Right lobe of liver (tissue), 4 donors: ENCODE results near the gene RHBDD1.

Experiments
- CTCF ChIP-seq, 4 donors: fragments of 200-600 bp in 3 of 4; fragments of 450-650 bp in 1 of 4; IDR thresholded peaks; one replicate each; pipeline versions ENCODE4 v1.5.1 to v1.8.0; 2016 to 2022; ENCODE audit warnings: antibody characterized with exemption in 4 of 4, mild to moderate bottlenecking in 2 of 4
- POLR2A ChIP-seq: fragments of 450-650 bp; IDR thresholded peaks from one replicate; pipeline ENCODE4 v1.6.1; 2017; ENCODE audit warnings: antibody characterized with exemption, mild to moderate bottlenecking
- donor health status: DM: no; HTN: no; CAD: no.
- donor health status: DM: no; HTN: no; CAD: no.
- donor health status: DM: no; HTN: yes; CAD: no.

- TF ChIP-seq POLR2A (no peak), CTCF (IDR thresholded peaks at IDR 0.05) (peak in 2 of 4 donors; percentile 10 to 14)
Measured at GRCh38 chr2:226795281-226796011, 40.4 kb upstream of the RHBDD1 start.
